Thyroid gland (tissue), 4 donors: ENCODE measurements around the gene BICD2.

Source experiments
- CTCF ChIP-seq, 6 experiments: fragments of 200-600 bp in 3 of 6; fragments of 450-650 bp in 3 of 6; sonication (generic) in 3 of 6; IDR thresholded peaks; one replicate each; pipeline ENCODE4 v1.5.1; 2016 to 2019; ENCODE audit warnings: antibody characterized with exemption in 6 of 6, mild to moderate bottlenecking in 2 of 6, inconsistent platforms in 1 of 6, moderate library complexity in 1 of 6
- POLR2A ChIP-seq, 2 donors: fragments of 450-650 bp; IDR thresholded peaks; one replicate each; pipeline ENCODE4 v1.6.1; 2017; ENCODE audit warnings: antibody characterized with exemption in 2 of 2, mild to moderate bottlenecking in 2 of 2, moderate library complexity in 1 of 2

GRCh38 chr9:92764988-92765936, 629 bp upstream of the BICD2 start:
- peak; percentile 74 to 97 (median 92) for TF ChIP-seq CTCF (IDR thresholded peaks at IDR 0.05)
- peak in 1 of 2 donors; percentile 81 for TF ChIP-seq POLR2A (IDR thresholded peaks at IDR 0.05)
